GM23338 (cell line): ENCODE data around the gene B4GALT6. TPM values are rescaled to one million over a fixed set of nuclear protein-coding genes. Genes with fewer than 3 reads are reported as not detected.

Experiments
- ATAC-seq: fragments of 200-7000 bp; cut with Tn5 transposase; 3 replicates; pipeline ENCODE4 v1.9.1; 2020
- DNase-seq: peaks from one replicate; pipeline ENCODE4 v3.0.0-alpha.2; 2015; ENCODE audit warnings: low spot score
- H2AFZ ChIP-seq: fragments of 200-600 bp; sonication (generic); 2 replicates; pipeline ENCODE4 v1.8.0; 2016; ENCODE audit warnings: antibody characterized with exemption, mild to moderate bottlenecking, moderate library complexity
- H3F3A ChIP-seq: fragments of 200-600 bp; sonication (generic); replicated peaks from 2 replicates; pipeline ENCODE4 v1.8.0; 2017; ENCODE audit warnings: antibody characterized with exemption, mixed run types, low read depth
- H3K27ac ChIP-seq: fragments of 200-600 bp; sonication (generic); 2 replicates; pipeline ENCODE4 v1.6.1; 2016; ENCODE audit warnings: low read depth
- H3K27me3 ChIP-seq: fragments of 200-600 bp; sonication (generic); 2 replicates; pipeline ENCODE4 v1.8.0; 2016; ENCODE audit warnings: mild to moderate bottlenecking, mixed run types, moderate library complexity; ENCODE audit not compliant: insufficient read depth
- H3K36me3 ChIP-seq: fragments of 200-600 bp; sonication (generic); 2 replicates; pipeline ENCODE4 v1.8.0; 2016; ENCODE audit warnings: mild to moderate bottlenecking; ENCODE audit not compliant: insufficient read depth
- H3K4me1 ChIP-seq: fragments of 200-600 bp; sonication (generic); 2 replicates; pipeline ENCODE4 v1.8.0; 2016; ENCODE audit warnings: mild to moderate bottlenecking, moderate library complexity; ENCODE audit not compliant: insufficient read depth
- H3K4me2 ChIP-seq: fragments of 200-600 bp; sonication (generic); 2 replicates; pipeline ENCODE4 v1.7.1; 2017; ENCODE audit warnings: mixed run types
- H3K4me3 ChIP-seq: fragments of 200-600 bp; sonication (generic); 2 replicates; pipeline ENCODE4 v1.6.1; 2016; ENCODE audit warnings: mixed run types
- H3K79me2 ChIP-seq: fragments of 200-600 bp; sonication (generic); replicated peaks from 2 replicates; pipeline ENCODE4 v1.8.0; 2017; ENCODE audit warnings: mild to moderate bottlenecking; ENCODE audit not compliant: insufficient read depth
- H3K9me2 ChIP-seq: fragments of 200-600 bp; sonication (generic); 2 replicates; pipeline ENCODE4 v1.8.0; 2017; ENCODE audit not compliant: insufficient read depth
- H4K20me1 ChIP-seq: fragments of 200-600 bp; sonication (generic); replicated peaks from 2 replicates; pipeline ENCODE4 v1.8.0; 2017; ENCODE audit warnings: mild to moderate bottlenecking; ENCODE audit not compliant: insufficient read depth
- H3K27ac Mint-ChIP-seq: 2 replicates; pipeline ENCODE4 v1.8.0; 2020; ENCODE audit warnings: inconsistent platforms, mild to moderate bottlenecking, moderate library complexity, mixed read lengths
- H3K27me3 Mint-ChIP-seq: 3 replicates; pipeline ENCODE4 v1.8.0; 2022; ENCODE audit warnings: low read depth, mild to moderate bottlenecking, moderate library complexity, mixed read lengths, inconsistent platforms; ENCODE audit not compliant: insufficient read depth, poor library complexity
- H3K36me3 Mint-ChIP-seq: 3 replicates; pipeline ENCODE4 v1.8.0; 2021; ENCODE audit warnings: low read depth, mild to moderate bottlenecking, inconsistent platforms, moderate library complexity, mixed read lengths
- H3K4me1 Mint-ChIP-seq: 3 replicates; pipeline ENCODE4 v1.8.0; 2020; ENCODE audit warnings: mild to moderate bottlenecking, inconsistent platforms, mixed read lengths
- H3K4me3 Mint-ChIP-seq: 3 replicates; pipeline ENCODE4 v1.8.0; 2021; ENCODE audit warnings: moderate library complexity, mild to moderate bottlenecking, inconsistent platforms, mixed read lengths
- H3K9me3 Mint-ChIP-seq: 3 replicates; pipeline ENCODE4 v1.8.0; 2020; ENCODE audit warnings: moderate library complexity, mild to moderate bottlenecking, inconsistent platforms, mixed read lengths
- CREB1 ChIP-seq: fragments of 250-450 bp; sonication (Bioruptor Pico); IDR thresholded peaks from 2 replicates; pipeline ENCODE4 v1.5.0; 2020; ENCODE audit warnings: low read depth, mild to moderate bottlenecking, moderate library complexity
- EZH2phosphoT487 ChIP-seq: fragments of 200-600 bp; sonication (generic); IDR thresholded peaks from one replicate; pipeline ENCODE4 v1.8.1; 2018; ENCODE audit warnings: antibody characterized with exemption; ENCODE audit not compliant: unreplicated experiment
- POLR2AphosphoS5 ChIP-seq: IDR thresholded peaks from 2 replicates; pipeline ENCODE4 v1.6.1; 2016; ENCODE audit warnings: antibody characterized with exemption, low read depth
- STAT1 ChIP-seq: IDR thresholded peaks from one replicate; pipeline ENCODE4 v1.6.1; 2016; ENCODE audit warnings: antibody characterized with exemption; ENCODE audit not compliant: unreplicated experiment
- ZNF114 ChIP-seq: fragments of 250-450 bp; sonication (Bioruptor Pico); IDR thresholded peaks from 2 replicates; pipeline ENCODE4 v1.5.0; 2020; ENCODE audit warnings: mild to moderate bottlenecking, moderate library complexity
- ZNF331 ChIP-seq: fragments of 250-450 bp; sonication (Bioruptor Pico); IDR thresholded peaks from 2 replicates; pipeline ENCODE4 v1.5.0; 2020; ENCODE audit warnings: low read depth, mild to moderate bottlenecking, moderate library complexity
- polyA plus RNA-seq: library from polyadenylated mRNA; unstranded; fragments of >200 nt; fragmentation: Nextera tagmentation; extraction: Ambion mirVana; gene quantifications from 2 replicates; pipeline ENCODE4 v1.2.1, GENCODE V29; 2016
- total RNA-seq: library from RNA; depleted of rRNA; stranded (reverse); fragments of >200 nt; shearing (Covaris generic); gene quantifications from 2 replicates; pipeline ENCODE4 v1.2.3, GENCODE V29; 2014
- TF ChIP-seq, protein P1 (sequence below): IDR thresholded peaks from one replicate; pipeline ENCODE4 v1.6.1; 2018; ENCODE audit warnings: antibody characterized with exemption; ENCODE audit not compliant: unreplicated experiment
- TF ChIP-seq, protein P2 (sequence below), 2 experiments: fragments of 200-600 bp in 1 of 2; sonication (generic) in 1 of 2; conservative IDR thresholded peaks; 2 replicates each; pipeline versions ENCODE4 v1.5.1 to v1.6.1; 2016 to 2017; ENCODE audit warnings: antibody characterized with exemption in 2 of 2, low read depth in 2 of 2, mild to moderate bottlenecking in 2 of 2, moderate library complexity in 1 of 2

B4GALT6 gene
- total and polyA plus RNA-seq, 2 experiments from 2014 or later: 14.8 to 33.8 TPM

DNA sequence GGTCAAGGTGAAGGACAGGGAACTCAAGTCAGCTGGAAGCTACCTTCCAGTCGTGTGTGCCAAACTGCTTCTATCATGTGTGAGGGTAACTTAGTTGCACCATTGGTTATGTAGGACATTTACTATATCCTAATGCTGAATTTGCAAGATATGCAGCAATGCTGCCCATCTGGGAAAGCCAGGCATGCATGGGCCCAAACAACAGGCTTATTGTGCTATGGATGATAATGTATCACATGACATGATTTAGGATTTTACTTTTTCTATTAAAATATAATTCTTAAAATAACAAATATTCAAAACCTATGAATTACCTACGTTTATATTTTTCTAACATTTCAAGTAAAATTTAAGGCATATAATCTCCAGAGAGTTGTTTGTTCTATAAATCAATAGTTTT is 35.9 kb downstream of the B4GALT6 start (continued):
- TF ChIP-seq, protein P1, sequence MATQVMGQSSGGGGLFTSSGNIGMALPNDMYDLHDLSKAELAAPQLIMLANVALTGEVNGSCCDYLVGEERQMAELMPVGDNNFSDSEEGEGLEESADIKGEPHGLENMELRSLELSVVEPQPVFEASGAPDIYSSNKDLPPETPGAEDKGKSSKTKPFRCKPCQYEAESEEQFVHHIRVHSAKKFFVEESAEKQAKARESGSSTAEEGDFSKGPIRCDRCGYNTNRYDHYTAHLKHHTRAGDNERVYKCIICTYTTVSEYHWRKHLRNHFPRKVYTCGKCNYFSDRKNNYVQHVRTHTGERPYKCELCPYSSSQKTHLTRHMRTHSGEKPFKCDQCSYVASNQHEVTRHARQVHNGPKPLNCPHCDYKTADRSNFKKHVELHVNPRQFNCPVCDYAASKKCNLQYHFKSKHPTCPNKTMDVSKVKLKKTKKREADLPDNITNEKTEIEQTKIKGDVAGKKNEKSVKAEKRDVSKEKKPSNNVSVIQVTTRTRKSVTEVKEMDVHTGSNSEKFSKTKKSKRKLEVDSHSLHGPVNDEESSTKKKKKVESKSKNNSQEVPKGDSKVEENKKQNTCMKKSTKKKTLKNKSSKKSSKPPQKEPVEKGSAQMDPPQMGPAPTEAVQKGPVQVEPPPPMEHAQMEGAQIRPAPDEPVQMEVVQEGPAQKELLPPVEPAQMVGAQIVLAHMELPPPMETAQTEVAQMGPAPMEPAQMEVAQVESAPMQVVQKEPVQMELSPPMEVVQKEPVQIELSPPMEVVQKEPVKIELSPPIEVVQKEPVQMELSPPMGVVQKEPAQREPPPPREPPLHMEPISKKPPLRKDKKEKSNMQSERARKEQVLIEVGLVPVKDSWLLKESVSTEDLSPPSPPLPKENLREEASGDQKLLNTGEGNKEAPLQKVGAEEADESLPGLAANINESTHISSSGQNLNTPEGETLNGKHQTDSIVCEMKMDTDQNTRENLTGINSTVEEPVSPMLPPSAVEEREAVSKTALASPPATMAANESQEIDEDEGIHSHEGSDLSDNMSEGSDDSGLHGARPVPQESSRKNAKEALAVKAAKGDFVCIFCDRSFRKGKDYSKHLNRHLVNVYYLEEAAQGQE: no peak
- TF ChIP-seq ZNF114 (CRISPR knock-in tag) (no peak), CREB1 (CRISPR knock-in tag) (no peak)

DNA sequence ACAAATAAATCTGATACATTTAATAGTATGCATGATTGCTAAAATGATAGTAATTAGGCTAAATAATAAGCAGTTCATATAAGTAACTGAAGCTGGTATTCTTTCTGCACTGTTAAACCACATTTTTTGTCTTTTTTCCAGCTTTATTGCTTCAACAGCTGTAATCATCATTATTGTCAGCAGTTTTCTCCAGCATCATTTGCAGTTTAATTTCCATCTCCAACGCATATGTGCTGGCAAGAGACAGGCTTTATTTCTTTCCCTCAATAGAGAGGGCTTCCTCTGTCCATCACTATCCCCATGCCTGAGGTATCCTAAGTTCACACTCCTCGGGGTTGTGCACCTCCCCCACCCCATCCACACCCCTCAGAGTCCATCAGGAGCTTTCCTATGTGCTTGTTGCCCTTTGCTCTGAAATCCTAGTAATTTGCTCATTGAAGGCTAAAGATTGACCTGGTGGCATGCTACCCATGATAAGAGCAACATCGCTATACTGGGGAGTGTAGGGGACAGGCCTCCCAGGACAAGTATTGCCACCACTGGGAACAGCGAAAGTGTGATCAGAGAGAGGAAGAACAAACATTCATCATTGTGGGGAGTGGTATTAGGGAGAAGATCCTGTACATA is 37.1 kb downstream of the B4GALT6 start:
- Histone ChIP-seq H3K4me2 (peak overlapping the region; percentile 34), H3K27me3 (no peaks in the 10 kb centered on the region), H4K20me1 (no peaks in the 10 kb centered on the region; the same call in 1 of the 2 replicates), H3K4me3 (no peak overlapping the region), H3K4me1 (peaks cover 51% of the 10 kb centered on the region), H3K27ac (no peak overlapping the region), H3K36me3 (no peaks in the 10 kb centered on the region), H3K9me2 (no peaks in the 10 kb centered on the region), H3K79me2 (peaks cover 8% of the 10 kb centered on the region), H2AFZ (no peak overlapping the region), H3F3A (no peaks in the 10 kb centered on the region; the same call in 1 of the 2 replicates)
- no peak for DNase-seq
- Mint-ChIP-seq H3K27ac (no peak overlapping the region; the same call in 1 of the 2 replicates), H3K4me3 (no peak overlapping the region), H3K36me3 (peaks cover 5% of the 10 kb centered on the region), H3K4me1 (peaks cover 50% of the 10 kb centered on the region), H3K9me3 (no peaks in the 10 kb centered on the region), H3K27me3 (no peaks in the 10 kb centered on the region)
- TF ChIP-seq POLR2AphosphoS5 (no peak), STAT1 (no peak), ZNF331 (CRISPR knock-in tag) (no peak), EZH2phosphoT487 (no peak)
- peak; percentile 67 for ATAC-seq

DNA sequence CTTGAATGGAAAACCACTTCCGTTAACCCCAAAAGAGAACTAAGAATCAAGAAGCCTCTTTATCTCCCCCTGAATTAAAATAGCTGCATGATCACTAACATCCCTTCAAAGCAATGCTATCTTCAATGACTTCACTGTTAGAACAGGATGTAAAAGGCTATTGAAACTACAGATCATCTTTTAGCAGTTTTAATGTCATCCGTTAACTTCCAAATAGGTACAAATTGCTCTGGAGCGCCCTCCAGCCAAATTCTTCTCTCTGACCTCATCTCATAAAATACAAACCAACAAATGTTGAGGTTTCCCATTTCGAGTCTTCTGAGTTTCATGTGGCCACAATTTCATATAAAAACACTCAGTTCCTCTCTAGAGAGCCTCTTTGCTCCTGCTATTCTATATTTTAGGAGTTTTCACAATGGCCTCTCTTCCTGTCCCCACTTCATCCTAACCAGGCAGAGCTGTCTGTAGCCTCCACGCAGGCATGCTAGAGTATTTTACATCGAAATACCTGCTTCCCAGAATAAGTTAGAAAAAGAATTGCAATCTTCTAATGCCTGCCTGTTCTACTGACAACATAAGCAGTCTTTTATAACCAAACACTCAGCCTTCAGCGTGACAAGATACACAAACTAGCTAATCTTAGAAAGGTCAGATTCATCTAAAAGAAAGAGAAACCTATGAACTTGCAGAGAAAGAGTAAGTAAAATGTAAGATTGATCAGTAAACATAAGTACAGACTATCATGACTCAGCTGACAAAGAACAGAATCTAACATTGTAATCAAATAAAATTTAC is 37.9 kb downstream of the B4GALT6 start:
- TF ChIP-seq, protein P2, sequence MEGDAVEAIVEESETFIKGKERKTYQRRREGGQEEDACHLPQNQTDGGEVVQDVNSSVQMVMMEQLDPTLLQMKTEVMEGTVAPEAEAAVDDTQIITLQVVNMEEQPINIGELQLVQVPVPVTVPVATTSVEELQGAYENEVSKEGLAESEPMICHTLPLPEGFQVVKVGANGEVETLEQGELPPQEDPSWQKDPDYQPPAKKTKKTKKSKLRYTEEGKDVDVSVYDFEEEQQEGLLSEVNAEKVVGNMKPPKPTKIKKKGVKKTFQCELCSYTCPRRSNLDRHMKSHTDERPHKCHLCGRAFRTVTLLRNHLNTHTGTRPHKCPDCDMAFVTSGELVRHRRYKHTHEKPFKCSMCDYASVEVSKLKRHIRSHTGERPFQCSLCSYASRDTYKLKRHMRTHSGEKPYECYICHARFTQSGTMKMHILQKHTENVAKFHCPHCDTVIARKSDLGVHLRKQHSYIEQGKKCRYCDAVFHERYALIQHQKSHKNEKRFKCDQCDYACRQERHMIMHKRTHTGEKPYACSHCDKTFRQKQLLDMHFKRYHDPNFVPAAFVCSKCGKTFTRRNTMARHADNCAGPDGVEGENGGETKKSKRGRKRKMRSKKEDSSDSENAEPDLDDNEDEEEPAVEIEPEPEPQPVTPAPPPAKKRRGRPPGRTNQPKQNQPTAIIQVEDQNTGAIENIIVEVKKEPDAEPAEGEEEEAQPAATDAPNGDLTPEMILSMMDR (conservative IDR thresholded peaks at IDR 0.05; ENCODE audit: low read depth in 2 of 2): peak; percentile 31 to 36; a peak in 3 of 4 replicates
- TF ChIP-seq STAT1: no peak
- H3F3A ChIP-seq: no peaks in the 10 kb centered on the region
- H3K4me3 Mint-ChIP-seq: no peak overlapping the region
- H4K20me1 ChIP-seq: no peaks in the 10 kb centered on the region; the same call in 1 of the 2 replicates
- H3K36me3 Mint-ChIP-seq: peaks cover 9% of the 10 kb centered on the region; the same call in 2 of the 3 replicates
- H2AFZ ChIP-seq: no peak overlapping the region
- no peaks in the 10 kb centered on the region for H3K27me3 Mint-ChIP-seq
- no peak overlapping the region for H3K27ac ChIP-seq
- DNase-seq (no peak), ATAC-seq (no peak)
- H3K9me3 Mint-ChIP-seq: no peaks in the 10 kb centered on the region
- peaks cover 45% of the 10 kb centered on the region for H3K4me1 Mint-ChIP-seq
- H3K9me2 ChIP-seq: no peaks in the 10 kb centered on the region
- no peaks in the 10 kb centered on the region for H3K36me3 ChIP-seq
- no peaks in the 10 kb centered on the region for H3K27me3 ChIP-seq
- peak overlapping the region; percentile 64 for H3K27ac Mint-ChIP-seq
- H3K4me2 ChIP-seq: peak overlapping the region; percentile 34; the same call in 1 of the 2 replicates
- H3K4me1 ChIP-seq: peaks cover 51% of the 10 kb centered on the region
- no peak overlapping the region for H3K4me3 ChIP-seq
- peaks cover 8% of the 10 kb centered on the region for H3K79me2 ChIP-seq
